NK-92 (cell line): ENCODE data around the gene NELL1.
"Not testable (repeated sequence)": the region's sequence is repeated elsewhere in the genome, so short reads cannot be mapped to it uniquely, and the experiment has no call there.

Experiments
- DNase-seq: peaks from one replicate; lab custom pipeline; 2025; ENCODE audit not compliant: unreplicated experiment; lab: John Stamatoyannopoulos, UW

The NELL1 gene

GRCh38 chr11:20762116-20762844 lies 92.9 kb downstream of the NELL1 start:
- DNase-seq: no peak

DNA sequence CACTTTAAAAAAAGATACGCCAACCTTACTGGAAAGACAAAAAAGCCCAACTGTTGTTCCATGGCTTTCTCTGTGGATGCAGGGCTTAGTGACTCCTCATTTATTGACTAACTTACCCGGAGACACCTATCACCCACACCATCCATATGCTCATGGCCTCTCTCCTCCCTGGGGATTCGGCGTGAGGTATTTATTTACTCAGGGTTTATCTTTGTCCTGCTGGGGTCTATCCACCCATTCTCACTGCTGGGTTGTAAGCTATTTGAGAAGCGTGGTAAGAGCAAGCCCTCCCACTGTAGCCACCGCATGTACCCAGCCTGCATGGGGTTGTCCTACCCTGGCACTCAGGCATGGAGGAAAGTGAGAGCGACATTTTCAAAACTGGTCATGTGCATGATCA lies 93.6 kb downstream of the NELL1 start:
- no peak for DNase-seq

DNA sequence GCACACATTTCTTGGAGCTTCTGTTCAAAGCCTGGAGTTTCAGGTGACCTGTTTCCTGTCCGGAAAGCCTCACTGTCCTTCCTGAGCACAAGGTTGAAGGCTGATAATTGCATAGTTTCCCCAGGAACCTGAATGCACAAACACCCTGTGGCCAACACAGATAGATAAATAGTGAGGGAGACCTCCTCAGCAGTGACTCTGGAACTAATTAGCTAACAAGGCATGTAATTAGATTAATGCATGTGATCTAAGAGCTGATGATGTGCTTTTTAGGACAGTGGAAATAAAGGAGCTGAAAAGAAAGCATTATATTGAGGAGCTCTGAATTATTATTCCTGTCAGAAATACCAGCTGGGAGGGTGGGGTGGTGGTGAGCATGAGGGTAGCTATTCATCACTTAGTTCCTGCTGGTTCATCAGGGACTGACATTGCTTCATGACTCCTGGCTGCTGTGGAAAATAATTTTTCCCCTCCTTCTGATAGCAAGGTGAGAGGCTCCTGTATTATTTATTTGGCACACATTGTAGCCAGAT lies 101.1 kb downstream of the NELL1 start:
- no peak for DNase-seq

DNA sequence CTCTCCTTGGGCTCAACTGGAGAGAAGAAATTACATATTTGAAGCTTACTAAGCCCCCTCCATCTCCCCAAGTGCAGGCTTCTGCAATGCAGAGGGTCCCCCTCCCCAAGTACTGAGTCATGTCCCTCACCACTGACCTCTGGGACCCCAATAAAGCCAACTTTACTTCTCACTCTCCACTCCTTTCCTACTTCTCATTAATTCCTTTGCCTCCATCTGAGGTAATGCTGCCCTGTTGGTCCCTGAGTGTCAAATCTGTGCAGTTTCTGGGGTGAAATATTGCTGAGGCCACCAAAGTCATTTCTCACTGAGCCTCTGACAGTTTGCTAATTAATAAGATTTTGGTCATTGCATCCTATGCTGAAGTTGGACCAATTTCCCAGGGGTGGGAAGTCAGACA lies 101.6 kb downstream of the NELL1 start:
- no peak for DNase-seq

DNA sequence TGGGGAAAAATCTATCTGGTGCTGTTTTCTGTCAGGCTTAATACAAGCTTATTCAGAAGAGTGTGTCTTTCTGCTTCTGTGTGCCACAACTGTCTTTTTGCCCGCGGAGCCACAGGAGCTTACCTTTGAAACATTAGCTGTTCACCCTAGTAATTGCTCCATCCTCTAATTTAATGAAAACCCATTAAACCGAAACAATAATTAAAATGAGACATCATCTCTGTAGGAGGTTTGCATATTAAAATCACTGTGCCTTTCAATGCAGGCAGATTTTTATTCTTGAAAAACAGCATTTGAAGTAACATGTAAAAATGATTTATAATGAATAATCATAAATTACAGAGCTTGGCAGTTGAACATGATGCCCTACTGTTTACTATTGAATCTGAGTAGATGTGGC lies 102.3 kb downstream of the NELL1 start:
- no peak for DNase-seq

DNA sequence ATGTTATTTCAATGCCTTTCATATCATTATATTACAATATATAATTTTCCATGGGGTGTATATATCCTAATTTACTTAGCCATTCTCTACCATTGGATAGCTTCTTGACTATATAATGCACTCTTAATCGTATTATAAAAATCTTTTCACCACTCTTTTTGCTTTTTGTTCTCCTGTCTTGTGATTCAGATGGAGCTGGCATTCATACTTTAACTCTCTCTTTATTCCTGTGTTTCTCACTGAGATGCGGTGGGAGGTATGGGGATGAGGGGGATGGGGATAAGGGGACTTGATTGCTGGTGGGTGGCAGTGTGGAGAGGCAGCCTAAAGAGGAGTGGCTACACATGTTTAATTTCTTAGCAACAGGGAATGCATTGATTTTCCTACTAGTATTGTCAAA lies 105.9 kb downstream of the NELL1 start:
- no peak for DNase-seq

DNA sequence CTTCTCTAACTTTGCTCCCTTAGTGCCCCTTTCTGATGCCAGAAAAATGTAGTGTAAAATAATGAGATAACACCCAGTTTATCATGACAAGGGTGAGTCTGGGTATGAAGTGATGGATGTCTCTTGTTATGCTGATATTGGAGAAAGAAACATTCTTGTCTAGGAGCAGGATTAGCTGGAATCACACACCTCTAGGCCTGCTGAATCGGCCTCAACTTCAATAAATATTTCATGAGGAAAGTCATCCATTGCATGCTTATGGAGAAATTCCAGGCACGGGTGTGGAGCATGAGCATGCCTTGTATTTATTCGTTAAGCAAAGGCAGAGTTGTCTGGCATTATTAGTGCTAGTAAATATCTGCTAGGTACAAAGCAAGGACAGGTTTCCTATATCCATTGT lies 113.4 kb downstream of the NELL1 start:
- no peak for DNase-seq

GRCh38 chr11:20783220-20783619 lies 113.8 kb downstream of the NELL1 start:
- no peak for DNase-seq

DNA sequence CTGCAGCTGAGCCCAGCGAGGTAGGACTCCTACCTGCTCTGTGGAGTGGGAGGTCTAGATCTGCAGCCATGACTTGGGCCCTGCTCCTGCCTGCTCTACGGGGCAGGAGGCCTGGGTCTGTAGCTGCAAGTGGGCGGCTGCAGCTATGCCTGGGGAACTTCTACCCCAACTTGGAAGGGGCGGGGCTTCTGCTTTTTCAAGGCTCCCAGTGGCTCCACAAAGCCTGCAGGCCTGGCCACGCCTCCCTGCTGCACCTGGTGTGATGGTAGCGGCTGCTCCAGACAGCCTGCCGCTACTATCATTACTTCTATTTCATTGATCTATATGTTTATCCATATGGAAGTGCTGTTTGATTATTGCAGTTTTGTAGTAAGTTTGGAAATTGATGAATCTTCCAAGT lies 121.2 kb downstream of the NELL1 start:
- DNase-seq: no peak

- DNase-seq: no peak
These were observed 125.6 kb downstream of the NELL1 start for GRCh38 chr11:20795005-20795404.

GRCh38 chr11:20808328-20808727 lies 138.9 kb downstream of the NELL1 start:
- DNase-seq: no peak

GRCh38 chr11:20821046-20821445 lies 151.7 kb downstream of the NELL1 start:
- no peak for DNase-seq

DNA sequence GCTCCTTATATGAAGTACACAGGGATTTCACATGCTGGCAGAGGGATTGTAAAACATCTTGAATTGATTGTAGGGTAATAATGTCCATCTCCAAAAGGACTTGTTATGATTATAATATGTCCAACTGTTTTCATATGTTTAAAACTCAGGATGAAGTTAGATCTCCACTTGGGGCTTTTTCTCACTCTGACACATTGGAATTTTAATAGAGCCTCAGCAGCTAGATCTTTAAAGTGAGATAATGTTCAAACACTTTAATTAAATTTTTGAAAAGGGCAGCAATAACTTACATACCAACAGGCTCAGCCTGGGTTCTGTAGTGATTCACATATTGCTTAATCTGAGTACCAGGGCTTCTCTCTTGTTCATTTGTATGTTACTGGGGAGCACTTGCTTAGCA lies 152.1 kb downstream of the NELL1 start:
- DNase-seq: no peak

DNA sequence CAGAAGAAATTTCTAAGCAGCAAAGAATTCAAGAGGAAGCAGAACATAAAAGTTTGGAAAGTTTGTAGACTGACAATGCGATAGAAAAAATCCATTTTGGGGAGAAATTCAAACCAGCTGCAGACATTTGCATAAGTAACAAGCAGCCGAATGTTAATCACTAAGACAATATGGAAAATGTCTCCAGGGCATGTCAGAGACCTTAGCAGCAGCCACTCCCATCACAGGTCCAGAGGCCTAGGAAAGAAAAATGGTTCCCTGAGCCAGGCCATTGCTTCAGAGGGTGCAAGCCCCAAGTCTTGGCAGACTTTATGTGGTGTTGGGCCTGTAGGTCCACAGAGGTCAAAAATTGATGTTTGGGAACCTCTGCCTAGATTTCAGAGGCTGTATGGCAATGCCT lies 155.4 kb downstream of the NELL1 start:
- DNase-seq: no peak

GRCh38 chr11:20835561-20835960 lies 166.2 kb downstream of the NELL1 start:
- DNase-seq: no peak

DNA sequence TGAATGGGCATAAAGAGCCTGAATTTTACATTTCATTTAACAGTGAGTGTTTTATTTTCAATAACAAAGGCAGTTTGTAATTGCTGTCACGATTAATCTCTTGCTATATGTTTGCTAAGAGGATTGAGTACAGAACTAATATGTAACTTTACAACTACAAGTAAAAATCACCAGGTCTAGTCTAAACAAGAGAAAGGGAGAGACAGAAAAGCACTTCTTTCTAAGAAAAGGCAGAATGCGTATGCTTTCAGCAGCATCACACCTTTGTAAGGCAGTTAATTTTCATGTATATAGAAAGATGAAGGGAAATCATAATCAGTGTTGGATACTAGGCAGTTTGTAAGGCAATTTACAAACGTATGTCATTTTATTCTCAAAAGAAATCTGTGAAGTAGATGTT lies 169.8 kb downstream of the NELL1 start:
- DNase-seq: no peak

- DNase-seq: no peak
These were observed 171.0 kb downstream of the NELL1 start for GRCh38 chr11:20840341-20840740.

DNA sequence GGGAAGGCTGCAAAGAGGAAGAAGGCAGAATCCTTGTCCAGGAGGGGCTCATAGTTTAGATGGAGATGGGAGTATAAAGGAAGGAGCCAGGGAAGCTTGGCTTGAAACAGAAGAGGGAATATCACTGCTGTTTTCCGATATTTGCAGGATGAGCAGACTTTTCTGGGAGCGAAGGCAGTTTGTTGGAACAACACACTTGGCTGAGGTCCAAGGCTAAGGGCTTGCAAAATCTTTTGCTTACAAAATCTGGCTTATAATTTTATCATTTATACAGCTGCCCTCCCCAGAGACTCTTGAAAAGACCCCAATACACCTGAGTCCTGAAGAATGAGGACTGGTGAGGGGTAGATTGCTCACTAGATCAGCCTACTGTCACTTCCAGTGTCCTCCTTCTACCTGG lies 174.8 kb downstream of the NELL1 start:
- no peak for DNase-seq

GRCh38 chr11:20844630-20845029 lies 175.2 kb downstream of the NELL1 start:
- no peak for DNase-seq

DNA sequence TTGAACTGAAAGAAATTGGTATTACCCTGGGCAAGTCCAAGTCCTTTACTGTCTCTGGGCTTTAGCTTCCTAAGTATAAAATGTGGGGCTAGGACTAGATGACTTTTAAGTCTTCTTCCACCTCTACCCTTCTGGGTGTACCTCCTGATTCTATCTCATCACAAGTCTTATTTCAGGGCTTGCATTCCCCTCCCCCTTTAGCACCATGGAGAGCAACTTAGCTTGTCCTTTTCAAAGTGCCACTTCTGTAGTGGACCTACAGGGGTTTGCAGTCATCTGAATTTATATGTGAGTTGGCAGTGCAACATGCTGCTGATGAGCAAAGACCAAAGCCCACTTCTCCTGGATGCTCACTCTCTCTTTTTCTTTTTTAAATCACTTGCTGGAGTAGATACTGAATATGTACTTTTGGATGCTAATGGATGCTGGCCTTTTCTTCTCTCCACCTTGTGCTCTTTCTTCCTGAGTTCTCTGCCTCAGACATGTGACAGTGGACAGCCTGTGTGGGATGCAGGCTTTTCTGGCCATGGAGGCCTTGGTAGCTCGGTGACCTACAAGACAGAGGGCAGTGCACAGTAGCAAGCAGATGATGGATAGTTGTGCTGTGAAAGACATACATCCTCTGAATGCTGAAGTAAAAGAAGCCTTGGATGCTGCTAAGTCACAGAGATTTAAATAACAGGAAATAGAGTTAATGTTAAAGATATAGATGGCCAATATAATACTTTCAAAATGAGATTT lies 185.0 kb downstream of the NELL1 start:
- no peak for DNase-seq

DNA sequence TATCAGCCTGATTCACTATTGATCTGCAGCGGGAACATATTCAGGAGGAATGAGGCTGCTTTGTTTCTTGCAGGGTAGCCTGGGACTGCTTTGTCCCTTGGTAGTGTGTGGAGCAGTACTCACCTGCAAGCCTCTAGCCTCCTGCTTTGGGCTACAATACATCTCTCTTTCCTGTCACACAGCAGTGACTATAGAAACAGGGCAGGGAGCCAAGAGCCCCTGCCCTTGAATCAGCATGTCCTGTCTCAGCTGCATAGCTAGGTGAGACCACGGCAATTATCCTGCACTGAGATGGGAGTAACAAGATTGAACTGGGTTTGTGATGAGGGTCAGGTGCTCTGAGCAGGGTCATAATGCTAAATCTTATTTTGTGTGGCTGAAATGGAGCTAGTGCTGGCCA lies 191.9 kb downstream of the NELL1 start:
- no peak for DNase-seq

GRCh38 chr11:20862263-20862662 lies 192.9 kb downstream of the NELL1 start:
- not testable (repeated sequence) for DNase-seq
